Cerebellar cortex (tissue), 1 donor: ENCODE data around the gene KCNJ16.

Experiments
- DNase-seq: peaks from one replicate; pipeline ENCODE4 v3.0.0-alpha.2; 2015; ENCODE audit warnings: low spot score

KCNJ16 gene

DNA sequence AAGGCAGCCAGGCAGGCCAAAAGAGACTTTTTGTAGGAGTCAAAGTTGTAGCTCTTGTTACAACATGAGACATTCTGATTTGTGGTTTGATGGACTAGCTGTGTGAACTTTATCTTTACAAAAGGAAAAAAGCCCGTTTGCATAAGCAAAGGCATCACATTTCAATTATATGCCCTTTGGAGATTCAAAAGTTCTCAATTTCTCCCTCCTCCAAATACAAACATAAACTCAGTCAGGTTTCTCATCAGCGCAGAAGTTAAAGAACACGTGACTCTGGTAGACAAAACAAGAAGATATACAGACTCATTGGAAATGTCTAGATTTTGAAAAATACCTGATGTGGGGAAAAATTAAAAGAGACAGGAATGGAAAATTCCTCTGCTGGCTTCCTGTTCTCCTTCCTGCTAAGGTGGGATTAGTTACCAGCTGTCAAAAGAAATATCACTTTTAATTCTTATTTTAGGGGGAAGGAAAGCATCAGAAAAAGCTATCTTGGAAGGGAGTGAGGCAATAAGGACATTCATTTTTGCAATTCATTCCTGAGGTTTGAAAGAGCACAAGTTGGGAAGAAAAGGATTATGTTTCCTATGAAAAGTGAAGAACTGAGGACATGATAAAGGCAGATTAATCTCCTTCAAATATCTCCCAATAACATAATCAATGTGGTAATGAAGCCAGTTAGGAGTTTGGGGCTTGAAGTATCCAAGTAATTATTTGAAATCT is 4.6 kb upstream of the KCNJ16 start:
- DNase-seq: no peak

DNA sequence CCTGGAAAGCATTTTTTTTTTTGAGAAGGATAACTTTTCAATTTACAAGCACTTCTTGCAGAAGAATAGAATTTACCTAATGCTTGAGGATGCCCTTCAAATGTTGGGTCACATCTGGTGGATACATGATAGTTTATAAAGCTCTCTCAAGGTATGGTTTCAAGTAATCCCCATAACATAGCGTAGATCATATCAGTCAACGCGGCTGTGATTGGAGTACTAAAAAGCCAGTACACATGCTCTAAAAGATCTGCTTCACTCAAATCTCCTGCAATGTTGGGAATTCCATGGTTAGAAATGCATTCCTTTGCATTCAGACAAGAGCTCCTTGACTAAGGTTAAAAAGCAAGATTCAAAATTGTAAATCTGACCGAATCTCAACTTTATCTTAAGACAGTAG is 3.9 kb upstream of the KCNJ16 start:
- no peak for DNase-seq

DNA sequence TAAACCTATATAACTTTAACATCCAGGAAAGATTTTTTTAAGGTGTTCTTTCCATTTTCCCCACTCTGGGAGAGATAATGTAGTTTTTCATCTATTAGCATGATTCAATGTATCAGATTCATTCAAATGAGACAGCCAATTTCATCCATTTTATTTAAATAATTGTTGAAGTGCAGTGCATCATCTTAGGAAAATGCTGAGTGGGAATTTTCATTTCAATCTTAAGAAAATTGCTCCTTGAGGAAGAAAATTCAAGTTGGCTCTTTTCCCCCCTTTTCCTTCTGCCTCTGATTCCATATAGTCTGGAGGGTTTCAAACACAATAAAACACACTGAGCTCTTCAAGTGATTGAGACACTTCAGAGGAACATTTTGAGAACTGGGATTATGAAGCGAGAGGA is 3.4 kb upstream of the KCNJ16 start:
- DNase-seq: no peak

DNA sequence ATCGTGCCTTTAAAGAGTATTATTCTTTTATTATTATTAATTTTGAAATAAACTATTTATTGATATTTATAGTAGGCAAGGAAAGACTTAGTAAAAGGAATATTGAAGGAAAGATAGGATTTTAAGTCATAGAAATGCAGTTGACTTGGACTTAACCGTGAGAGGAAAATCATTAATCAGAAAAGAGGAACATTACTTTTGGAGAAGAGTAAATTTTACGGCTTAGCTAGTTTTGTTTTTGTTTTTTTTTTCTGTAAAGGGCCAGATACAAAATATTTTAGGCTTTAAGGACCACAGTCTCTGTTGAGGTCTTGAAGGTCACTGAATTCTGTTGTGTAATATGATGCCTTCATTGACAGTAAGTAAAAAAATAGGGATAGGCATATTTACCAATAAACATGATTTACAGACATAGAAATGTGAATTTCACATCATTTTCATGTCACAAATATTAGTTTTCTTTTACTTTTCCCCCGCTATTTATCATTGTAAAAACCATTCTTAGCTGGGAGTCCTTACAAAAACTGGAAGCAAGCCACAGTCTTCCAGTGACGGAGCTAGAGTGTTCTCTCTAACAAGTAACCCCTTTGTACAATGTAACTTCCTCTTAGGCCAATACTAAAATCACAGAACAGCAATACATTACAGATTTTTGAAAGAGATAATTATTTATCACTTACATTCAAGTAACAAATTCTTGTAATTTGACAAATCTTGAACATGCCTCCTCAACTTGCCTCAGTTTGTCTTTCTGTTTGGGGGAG is 2.3 kb upstream of the KCNJ16 start:
- DNase-seq: no peak

DNA sequence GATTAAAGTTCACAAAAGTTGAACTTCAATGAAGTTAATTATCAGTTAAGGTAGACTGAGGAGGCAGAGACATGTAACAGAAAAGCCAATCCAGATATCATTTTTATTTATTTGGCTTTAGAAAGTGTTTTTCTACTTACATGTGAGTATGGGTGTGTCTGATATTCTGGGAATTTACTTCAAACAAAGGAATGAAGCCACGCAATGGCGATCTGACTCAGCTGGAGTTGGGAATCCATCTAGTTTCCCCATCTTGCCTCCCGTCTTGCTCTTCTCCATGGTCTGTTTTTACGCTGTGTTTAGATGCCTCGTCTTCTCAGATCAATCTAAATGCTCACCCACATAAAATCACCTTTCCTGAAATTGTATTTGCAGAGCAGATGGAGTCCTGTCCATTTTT is 1.7 kb upstream of the KCNJ16 start:
- DNase-seq: no peak

DNA sequence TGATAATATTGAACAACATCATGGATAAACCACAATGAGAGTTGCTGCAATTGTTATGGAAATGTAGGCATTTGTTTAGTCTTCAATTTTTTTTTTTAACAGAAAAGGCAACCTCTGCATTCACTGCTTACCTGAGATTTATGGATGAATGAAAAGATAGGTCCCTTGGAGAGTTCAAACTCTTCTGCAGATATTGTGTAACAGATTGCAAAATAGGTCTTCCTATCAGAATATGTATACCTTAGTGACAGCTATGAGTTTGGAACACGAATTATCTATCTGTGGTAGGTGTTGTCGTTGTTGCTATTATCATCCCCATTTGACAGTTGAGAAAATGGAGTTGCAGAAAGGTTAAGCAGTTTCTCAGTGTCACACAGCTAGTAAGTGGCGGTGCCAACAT is 1.2 kb upstream of the KCNJ16 start:
- DNase-seq: no peak

DNA sequence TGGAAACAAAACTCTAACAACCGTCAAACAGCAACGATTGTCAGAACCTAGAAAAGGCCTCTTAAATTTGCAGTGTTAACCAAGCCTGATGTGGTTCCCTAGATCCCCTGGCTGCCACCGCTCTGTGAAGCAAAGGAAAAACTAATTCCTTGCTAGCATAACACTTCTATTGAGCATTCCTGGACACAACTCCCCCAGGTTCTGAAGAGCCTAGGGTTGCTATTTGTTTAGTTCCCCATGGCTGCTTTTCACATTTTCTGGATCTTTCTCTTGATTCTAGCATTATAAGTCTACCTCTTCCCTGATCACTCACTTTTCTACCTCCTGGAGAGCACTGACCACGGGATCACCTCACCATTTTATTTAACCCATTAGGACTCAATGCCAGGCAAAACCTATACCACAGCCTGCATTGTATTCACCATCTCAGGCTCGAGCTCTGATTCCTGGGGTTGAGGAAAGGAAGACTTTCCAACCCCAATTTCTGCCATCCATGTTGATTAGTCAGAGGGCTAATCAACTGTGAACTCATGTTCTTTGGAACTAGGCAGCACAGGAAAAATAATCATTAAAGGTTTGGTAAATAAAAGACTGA is 692 bp upstream of the KCNJ16 start:
- DNase-seq: peak; percentile 41

DNA sequence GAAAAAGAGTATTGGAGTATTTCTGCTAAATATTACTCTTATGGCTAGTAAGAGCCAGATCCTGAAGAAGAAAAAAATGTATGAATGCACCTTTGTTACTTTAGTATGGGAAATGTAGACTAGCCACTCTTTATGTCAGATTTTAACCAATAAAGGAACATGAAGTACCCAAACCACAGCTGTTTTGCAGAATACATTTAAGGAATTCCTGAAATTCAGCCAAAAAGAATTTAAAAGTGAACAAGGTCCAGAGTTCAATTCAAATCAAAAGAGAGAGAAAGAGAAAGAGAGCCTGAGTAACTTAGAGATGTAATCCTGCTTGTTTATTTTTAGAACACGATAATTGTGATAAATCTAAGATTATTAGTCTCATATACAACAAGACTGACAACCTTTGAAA is 1.2 kb downstream of the KCNJ16 start:
- no peak for DNase-seq

DNA sequence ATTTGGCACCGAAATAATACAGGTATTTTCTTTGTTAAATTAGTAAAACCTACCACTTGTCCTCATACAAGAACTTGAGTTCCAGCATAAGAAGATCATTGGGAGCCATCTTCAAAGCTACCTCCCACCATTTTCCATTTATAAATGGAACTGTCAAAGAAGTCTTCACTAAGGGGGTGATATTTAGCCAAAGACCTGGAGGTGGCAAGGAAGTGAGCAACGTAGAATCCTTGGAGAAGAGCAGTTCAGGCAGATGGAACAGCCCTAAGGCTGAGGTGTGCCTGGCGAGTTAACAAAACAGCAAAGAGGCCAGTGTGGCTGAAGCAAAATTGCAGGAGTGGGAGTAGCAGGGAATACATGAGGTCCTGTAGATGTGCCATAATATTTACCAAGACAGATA is 1.8 kb downstream of the KCNJ16 start:
- no peak for DNase-seq

DNA sequence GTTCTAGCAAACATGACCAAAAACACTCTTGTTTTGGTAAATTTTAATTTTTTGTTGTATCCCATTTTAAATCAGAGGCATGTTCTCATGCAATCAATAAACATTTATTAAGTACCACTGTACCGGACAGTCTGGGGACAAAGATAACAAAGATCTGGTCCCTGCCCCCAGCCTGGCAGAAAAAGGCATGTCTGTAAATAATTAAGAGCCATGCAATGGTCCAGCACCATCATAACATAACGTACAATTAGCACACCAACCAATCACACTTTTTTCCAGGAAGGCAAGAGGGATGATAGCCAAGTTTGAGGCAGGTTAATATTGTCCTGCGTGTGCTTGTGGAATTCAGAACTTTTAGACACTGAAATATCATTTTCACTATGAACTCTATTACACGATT is 3.5 kb downstream of the KCNJ16 start:
- no peak for DNase-seq

DNA sequence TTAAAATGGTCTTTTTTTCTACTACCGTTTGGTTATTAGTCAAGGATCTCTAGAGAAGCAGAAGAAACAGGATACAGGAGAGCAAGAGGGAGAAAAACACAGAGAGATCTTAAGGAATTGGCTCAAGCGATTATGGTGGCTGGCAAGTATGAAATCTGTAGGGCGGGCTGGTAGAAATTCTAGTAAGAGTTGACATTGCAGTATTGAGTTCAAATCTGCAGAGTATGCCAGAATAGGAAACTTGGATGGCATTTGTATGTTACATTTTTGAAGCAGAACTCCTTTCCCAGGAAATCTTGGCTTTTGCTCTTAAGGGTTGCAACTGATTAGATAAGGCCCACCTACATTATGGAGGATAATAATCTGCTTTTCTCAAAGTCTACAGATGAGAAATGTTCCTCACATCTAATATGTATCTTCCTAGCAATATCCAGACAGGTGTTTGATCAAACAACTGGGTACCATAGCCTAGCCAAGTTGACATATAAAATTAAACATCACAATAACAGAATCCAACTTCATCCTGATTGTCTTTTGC is 4.0 kb downstream of the KCNJ16 start:
- DNase-seq: no peak

DNA sequence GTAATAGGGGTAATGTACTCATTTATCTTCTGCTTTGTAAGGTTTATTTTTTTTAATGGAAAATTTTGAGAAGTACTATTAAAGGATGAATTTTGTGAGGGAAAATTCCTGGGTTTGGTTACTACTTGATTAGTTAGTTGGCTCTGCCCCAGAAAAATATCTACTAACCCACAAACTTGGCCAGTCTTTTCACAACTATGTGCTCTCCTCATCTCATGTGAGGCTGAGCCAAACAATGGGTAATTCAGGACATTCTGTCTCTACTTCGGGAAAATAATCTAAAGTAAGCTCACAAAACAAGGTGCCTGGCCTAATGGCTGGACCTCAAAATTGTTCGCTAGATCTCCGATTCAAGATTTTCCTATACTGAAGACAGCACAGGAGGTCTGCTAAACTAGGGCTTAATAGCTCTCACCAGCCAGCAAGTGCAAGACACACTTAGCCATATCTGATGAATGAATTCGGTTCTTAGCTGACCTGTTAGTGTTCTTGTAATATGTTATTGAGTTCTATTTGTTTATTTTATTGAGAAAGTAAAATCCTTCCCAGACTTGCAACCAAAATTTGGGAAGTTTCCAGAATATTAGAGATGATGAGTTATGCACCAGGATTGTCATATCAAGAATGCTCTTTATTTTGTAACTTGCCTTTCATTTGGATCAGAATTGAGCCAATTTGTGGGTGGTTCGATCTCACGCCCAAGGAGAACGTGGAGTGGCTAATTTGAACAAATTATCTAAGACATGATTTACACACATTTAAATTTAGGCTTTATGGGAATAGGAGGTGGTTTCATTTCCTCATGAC is 5.7 kb downstream of the KCNJ16 start:
- DNase-seq: no peak

DNA sequence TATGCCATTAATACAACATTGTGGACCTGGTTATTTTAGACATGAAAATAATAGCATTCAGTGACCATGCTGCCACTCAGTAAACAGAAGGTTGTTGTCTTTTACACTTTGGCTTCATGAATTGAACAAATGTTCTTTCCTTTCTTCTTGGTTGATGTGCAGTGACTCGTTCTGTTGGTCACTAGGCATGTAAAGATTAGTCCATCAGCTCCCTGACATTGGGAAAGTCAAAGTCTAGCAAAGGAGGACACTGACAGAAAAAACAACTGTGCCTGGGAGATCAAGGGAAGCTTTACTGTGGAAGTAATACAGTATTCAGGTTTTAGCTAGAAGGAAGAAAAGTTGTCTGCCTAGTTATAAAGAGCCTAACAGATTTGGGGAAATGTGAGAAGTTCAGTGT is 6.9 kb downstream of the KCNJ16 start:
- no peak for DNase-seq

DNA sequence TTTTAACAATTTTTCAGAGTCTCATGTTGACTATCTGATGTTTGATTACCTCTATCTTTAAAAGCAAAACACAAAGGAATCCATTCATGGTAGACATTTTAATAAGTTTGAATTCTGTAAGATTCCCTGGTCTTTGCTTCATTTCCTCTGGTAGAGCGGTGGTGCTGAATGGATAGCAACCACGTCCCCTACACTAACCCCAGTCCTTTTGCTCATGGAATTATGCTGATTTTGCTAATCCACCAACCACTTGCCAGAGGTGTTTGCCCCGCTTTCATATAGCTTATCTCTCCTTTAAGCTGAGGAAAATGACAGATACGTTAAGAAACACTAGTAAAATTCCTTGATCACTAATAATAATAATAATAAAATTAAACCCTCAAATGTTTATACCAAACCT is 9.5 kb downstream of the KCNJ16 start:
- no peak for DNase-seq

DNA sequence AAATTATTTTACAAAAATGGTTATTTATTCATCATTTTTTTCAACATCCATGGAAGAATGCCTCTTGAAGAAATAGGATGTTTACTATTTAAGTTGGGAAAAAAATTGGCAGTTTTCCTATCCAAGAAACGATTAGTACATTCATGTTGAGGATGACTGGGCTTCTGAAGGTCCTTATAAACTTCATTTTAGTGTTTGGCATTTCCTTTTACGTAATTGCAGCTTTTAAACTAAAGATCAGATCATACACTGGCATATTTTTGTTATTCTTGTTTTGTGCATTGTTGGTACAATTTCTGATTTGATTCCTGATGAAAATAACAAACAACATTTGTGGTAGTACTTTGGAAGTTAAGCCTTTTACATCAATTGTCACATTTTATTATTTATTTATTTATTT is 11.5 kb downstream of the KCNJ16 start:
- no peak for DNase-seq

DNA sequence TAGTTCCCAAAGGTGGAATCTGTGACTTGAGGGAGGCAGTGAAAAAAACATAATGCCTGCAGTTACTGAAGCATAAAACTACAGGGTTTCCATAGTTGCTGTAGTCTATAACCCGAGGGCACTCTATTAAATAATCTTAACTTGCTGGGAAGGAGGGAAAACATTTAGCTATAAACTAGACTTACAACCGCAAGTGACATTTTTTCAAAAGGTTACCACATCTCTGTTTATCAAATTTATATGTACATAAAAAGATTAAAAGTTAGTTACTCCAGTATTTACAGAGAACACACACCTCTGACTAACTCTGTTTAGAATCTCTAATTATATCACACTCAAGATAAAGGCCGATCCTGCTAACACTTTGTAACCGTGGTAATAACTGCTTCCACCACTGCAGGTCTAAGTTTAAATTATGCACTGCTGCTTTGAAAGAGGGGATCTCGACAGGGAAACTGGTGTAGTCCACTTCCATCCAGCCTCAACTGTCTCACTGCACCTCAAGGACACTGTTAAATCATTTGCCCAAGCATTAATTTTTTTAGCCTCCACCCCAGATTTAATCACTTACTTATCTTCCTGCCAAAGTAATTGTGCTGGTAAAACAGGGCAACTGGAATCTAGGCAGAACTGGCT is 14.6 kb downstream of the KCNJ16 start:
- no peak for DNase-seq

DNA sequence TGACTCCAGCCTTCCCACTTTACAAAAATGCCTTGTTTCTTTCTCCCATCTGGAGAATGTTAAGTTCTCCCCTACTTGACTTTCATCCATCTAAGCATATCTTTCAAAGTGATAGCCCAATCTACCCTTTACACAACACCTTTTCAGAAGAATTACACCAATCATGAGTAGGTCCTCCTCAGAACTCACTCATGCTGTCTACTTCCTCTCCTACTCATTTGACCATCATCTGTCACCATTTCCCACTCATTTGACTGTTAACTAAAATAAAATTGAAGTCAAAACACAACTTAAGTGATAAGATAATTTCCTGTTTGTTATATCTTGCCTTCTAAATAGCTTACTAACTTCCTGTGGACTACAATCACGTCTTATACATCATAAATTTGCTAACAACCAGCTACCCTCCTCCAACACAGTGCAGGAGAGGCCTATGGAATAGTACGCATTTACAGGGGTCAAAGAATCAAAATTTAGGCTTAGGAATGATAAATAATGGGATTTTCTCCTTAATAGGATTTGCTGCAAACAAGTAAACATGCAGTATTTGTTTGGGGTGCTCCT is 16.1 kb downstream of the KCNJ16 start:
- DNase-seq: no peak

DNA sequence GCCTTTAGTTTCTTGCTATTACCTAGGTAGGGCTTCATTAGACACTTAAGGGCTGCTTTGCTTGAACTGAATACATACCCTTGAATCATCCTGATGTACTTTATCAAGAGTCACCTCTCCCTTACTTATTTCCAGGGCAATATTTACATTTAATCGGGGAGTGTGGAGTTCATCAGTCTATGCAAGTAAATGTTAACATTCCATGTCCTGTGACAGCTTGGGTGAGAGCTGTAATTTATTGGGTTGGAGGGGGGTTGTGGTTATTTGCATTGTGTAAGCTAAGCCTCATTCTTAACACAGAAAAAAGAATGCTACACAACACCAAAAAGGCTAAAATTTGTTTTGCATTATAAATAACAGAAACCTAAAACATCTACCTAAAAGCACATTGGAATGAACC is 16.7 kb downstream of the KCNJ16 start:
- no peak for DNase-seq

DNA sequence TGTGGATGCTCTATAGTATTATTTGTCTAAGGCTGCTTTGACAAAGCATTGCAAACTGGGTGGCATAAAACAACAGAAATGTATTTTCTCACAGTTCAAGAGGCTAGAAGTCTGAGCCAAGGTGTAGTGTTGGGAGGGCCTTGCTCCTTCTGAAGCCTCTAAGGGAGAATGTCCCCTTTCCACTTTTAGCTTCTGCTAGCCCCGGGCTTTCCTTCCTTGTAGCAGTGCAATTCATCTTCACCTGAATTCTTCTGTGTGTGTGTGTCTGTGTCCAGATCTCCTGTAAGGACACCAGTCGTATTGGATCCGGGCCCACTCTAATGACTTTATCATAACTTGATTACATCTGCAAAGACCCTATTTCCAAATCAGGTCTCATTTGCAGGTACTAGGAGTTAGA is 18.1 kb downstream of the KCNJ16 start:
- no peak for DNase-seq

DNA sequence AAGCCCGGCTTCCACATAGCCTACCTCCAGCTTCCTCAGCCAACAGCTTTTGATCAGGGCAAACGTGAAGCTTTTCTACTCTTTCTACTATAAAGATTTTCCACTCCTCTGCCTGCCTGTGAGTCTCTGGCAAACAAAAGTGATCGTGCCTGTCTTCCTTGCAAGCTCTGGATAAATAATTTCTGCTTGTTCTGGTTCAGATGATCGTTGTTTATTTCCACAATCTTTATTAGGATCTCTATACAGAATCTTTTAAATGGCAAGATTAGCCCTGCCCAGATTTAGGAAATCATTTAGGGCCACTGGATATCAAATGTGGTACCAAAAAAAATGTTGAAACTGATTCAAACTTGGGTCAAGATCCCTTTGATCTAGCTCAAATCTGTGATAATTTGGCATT is 20.4 kb downstream of the KCNJ16 start:
- no peak for DNase-seq

DNA sequence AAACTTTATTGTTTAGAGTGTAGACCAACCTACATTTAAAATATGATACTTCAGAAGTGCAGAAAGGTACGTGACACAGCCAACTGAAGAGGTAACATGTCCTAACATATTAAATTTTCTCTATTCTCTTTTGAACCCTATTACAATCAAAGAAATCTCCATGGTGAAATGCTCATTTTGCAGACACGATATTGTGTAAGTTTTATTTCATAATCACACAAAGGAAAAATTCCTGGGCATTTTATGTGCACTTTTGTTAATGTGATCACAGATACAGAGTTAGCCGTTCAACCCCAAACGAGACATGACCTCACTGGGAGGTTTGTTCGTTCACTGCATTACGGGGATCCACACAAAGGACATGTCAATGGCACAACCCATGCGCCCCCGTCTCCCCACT is 21.8 kb downstream of the KCNJ16 start:
- no peak for DNase-seq

DNA sequence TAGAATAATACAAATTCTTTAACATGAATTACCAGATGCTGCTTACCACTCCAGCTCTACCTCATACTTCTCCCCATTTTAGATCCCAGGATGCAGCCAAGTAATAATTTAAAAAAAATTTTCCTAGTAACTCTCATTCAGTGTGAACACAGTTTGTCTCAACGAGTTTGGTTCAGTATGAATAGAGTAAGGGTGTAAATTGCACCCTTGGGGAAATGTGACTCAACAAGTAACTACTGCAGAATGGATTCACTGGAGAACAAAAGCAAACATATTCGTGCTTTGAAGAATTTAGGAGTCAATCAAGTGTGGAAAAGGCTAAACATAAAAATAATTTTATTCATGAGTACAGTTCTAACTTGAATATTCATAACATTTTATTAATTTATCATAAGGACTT is 23.0 kb downstream of the KCNJ16 start:
- DNase-seq: no peak
